Panc1 (cell line): ENCODE data around the gene MRPL48. TPM values are rescaled to one million over a fixed set of nuclear protein-coding genes. Genes with fewer than 3 reads are reported as not detected.

Source experiments
- ATAC-seq: fragments of 200-7000 bp; cut with Tn5 transposase; 2 replicates; pipeline ENCODE4 v1.9.1; 2020; ENCODE audit warnings: mild to moderate bottlenecking, moderate library complexity
- BruUV-seq: library from RNA; stranded (reverse); fragments of 400-500 nt; replicated peaks from 2 replicates; lab custom pipeline; 2021; lab: Mats Ljungman, UMichigan
- CTCF ChIA-PET: fragments of 300-600 bp; sonication (Branson Sonifier 250); formaldehyde crosslinking; loops from one replicate; lab custom pipeline; 2022; ENCODE audit warnings: antibody characterized with exemption; lab: Charles Lee
- POLR2A ChIA-PET: fragments of 300-600 bp; sonication (Branson Sonifier 250); formaldehyde crosslinking; loops from one replicate; lab custom pipeline; 2022; ENCODE audit warnings: antibody characterized with exemption; lab: Charles Lee
- DNase-seq: peaks from one replicate; pipeline ENCODE4 v3.0.0-alpha.2; 2010; ENCODE audit warnings: low read depth, low spot score
- H3K27ac ChIP-seq: 2 replicates; pipeline ENCODE4 v1.5.1; 2011; ENCODE audit warnings: mild to moderate bottlenecking, low read length, inconsistent platforms
- H3K27me3 ChIP-seq: fragments of 200-500 bp; sonication (Bioruptor generic); 2 replicates; pipeline ENCODE4 v1.6.0; 2014; ENCODE audit warnings: low read length, inconsistent platforms; ENCODE audit not compliant: control insufficient read depth, insufficient read depth
- H3K36me3 ChIP-seq: fragments of 200-500 bp; sonication (Bioruptor generic); 2 replicates; pipeline ENCODE4 v1.5.1; 2014; ENCODE audit warnings: inconsistent platforms, mild to moderate bottlenecking, low read length, moderate library complexity; ENCODE audit not compliant: control insufficient read depth, insufficient read depth
- H3K4me1 ChIP-seq: 2 replicates; pipeline ENCODE4 v1.5.1; 2011; ENCODE audit warnings: inconsistent platforms, mild to moderate bottlenecking, low read length, moderate library complexity; ENCODE audit not compliant: control insufficient read depth, insufficient read depth
- H3K4me3 ChIP-seq, 2 experiments: 2 replicates each; pipeline ENCODE4 v1.5.1; 2011 to 2012; ENCODE audit warnings: low read depth in 2 of 2, low read length in 2 of 2, mild to moderate bottlenecking in 2 of 2, inconsistent platforms in 1 of 2, moderate library complexity in 1 of 2
- H3K9me3 ChIP-seq: fragments of 200-500 bp; sonication (Bioruptor generic); 2 replicates; pipeline ENCODE4 v1.5.1; 2014; ENCODE audit warnings: low read depth, mild to moderate bottlenecking, inconsistent platforms, low read length, moderate library complexity; ENCODE audit not compliant: control insufficient read depth, insufficient read depth
- CTCF ChIP-seq: fragments of 450-650 bp; IDR thresholded peaks from 2 replicates; pipeline ENCODE4 v1.5.1; 2017; ENCODE audit warnings: mild to moderate bottlenecking
- POLR2AphosphoS5 ChIP-seq: IDR thresholded peaks from 2 replicates; pipeline ENCODE4 v1.6.1; 2012; ENCODE audit warnings: mild to moderate bottlenecking, low read depth, low read length, moderate library complexity
- REST ChIP-seq, 2 experiments: IDR thresholded peaks; 2 replicates each; pipeline ENCODE4 v1.6.1; 2011 to 2012; ENCODE audit warnings: low read depth in 2 of 2, control low read depth in 1 of 2, low read length in 1 of 2, mild to moderate bottlenecking in 1 of 2, moderate library complexity in 1 of 2; ENCODE audit not compliant: insufficient read depth in 1 of 2
- SIN3A ChIP-seq: IDR thresholded peaks from 2 replicates; pipeline ENCODE4 v1.6.1; 2012; ENCODE audit warnings: low read depth, mild to moderate bottlenecking, low read length, moderate library complexity, borderline replicate concordance; ENCODE audit not compliant: insufficient read depth
- TCF7L2 ChIP-seq: IDR thresholded peaks from 2 replicates; pipeline ENCODE4 v1.6.1; 2011; ENCODE audit warnings: mild to moderate bottlenecking, low read depth, low read length, inconsistent platforms
- in situ Hi-C: cut with HindIII; loops from 2 replicates; pipeline ENCODE4 v1.10.0; 2016; ENCODE audit warnings: low sequenced_read_pairs, low pct_unique_long_range_greater_than_20kb
- intact Hi-C: fragments of 100-400 bp; cut with micrococcal nuclease; formaldehyde crosslinking; loops from one replicate; pipeline ENCODE4 v1.10.0; 2022; ENCODE audit not compliant: unreplicated experiment
- total RNA-seq: library from RNA; stranded (reverse); gene quantifications from one replicate; pipeline ENCODE4 v1.2.1, GENCODE V29; 2021; ENCODE audit not compliant: unreplicated experiment

MRPL48 gene
- total RNA-seq, 1 experiment from 2014 or later, result 42.0 TPM

DNA sequence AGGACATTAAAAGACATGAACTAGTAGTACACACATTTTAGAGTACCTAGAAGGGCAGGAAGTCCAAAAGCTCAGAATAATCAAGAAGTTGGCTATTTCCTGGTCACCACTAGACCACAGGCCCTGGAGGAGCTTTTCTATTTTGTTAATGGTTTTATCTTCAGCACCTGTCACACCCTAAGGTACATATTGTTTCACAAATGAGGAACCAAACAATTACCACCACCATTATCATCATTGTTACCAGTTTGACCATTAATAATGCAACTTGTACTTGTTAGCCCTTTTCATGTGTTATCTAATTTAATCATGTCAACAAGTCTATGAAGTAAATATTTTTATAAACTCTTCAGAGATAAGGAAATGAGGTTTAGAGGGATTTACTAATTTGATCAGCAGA lies 4.9 kb downstream of the MRPL48 start:
- ChIA-PET CTCF (no interaction called here), POLR2A (no interaction called here)
- in situ Hi-C loops, result no loop called here
- ATAC-seq, result no peak
- peaks cover 9% of the 10 kb centered on the region for H3K4me1 ChIP-seq
- no peak overlapping the region for H3K4me3 ChIP-seq
- H3K27ac ChIP-seq, result no peak overlapping the region
- intact Hi-C loops, result no loop called here
- TF ChIP-seq REST (IDR thresholded peaks at IDR 0.05; ENCODE audit: insufficient read depth in 1 of 2, low read depth in 2 of 2, low read length in 1 of 2) (no peak), TCF7L2 (no peak), POLR2AphosphoS5 (no peak), CTCF (no peak), SIN3A (no peak)
- DNase-seq, result no peak
- H3K27me3 ChIP-seq, result no peaks in the 10 kb centered on the region
- no TSS peak for BruUV-seq
- H3K36me3 ChIP-seq, result no peaks in the 10 kb centered on the region
- no peaks in the 10 kb centered on the region for H3K9me3 ChIP-seq

GRCh38 chr11:73795925-73796632 lies 8.4 kb downstream of the MRPL48 start:
- no peaks in the 10 kb centered on the region for H3K4me1 ChIP-seq
- DNase-seq (no peak), ATAC-seq (peak; percentile 76)
- intact Hi-C loops (no loop called here), in situ Hi-C loops (no loop called here)
- BruUV-seq, result no TSS peak
- H3K27me3 ChIP-seq, result no peaks in the 10 kb centered on the region
- no peaks in the 10 kb centered on the region for H3K9me3 ChIP-seq
- no peaks in the 10 kb centered on the region for H3K36me3 ChIP-seq
- ChIA-PET CTCF (no interaction called here), POLR2A (no interaction called here)
- TF ChIP-seq REST (IDR thresholded peaks at IDR 0.05; ENCODE audit: insufficient read depth in 1 of 2, low read depth in 2 of 2, low read length in 1 of 2), result no peak
- TF ChIP-seq POLR2AphosphoS5, result no peak
- TF ChIP-seq CTCF, result no peak
- TF ChIP-seq SIN3A, result no peak
- TF ChIP-seq TCF7L2, result no peak
- H3K4me3 ChIP-seq, result no peak overlapping the region
- H3K27ac ChIP-seq, result no peak overlapping the region
